NCI-H748 treated with DMSO at 0.1 percent for 48 hours (cell line): ENCODE results near the gene RARB.

Experiments used
- DNase-seq: peaks from one replicate; lab custom pipeline; 2025; lab: John Stamatoyannopoulos, UW

RARB gene

DNA sequence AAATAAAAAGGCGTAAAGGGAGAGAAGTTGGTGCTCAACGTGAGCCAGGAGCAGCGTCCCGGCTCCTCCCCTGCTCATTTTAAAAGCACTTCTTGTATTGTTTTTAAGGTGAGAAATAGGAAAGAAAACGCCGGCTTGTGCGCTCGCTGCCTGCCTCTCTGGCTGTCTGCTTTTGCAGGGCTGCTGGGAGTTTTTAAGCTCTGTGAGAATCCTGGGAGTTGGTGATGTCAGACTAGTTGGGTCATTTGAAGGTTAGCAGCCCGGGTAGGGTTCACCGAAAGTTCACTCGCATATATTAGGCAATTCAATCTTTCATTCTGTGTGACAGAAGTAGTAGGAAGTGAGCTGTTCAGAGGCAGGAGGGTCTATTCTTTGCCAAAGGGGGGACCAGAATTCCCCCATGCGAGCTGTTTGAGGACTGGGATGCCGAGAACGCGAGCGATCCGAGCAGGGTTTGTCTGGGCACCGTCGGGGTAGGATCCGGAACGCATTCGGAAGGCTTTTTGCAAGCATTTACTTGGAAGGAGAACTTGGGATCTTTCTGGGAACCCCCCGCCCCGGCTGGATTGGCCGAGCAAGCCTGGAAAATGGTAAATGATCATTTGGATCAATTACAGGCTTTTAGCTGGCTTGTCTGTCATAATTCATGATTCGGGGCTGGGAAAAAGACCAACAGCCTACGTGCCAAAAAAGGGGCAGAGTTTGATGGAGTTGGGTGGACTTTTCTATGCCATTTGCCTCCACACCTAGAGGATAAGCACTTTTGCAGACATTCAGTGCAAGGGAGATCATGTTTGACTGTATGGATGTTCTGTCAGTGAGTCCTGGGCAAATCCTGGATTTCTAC lies at the start of gene RARB:
Gene RARB (plus strand): TSS at position 322 of the 847 bp plus-strand sequence. CDS start 469 bp downstream, at position 791.
- peak; percentile 10 for DNase-seq

GRCh38 chr3:25378786-25379311 lies 49.2 kb upstream of the RARB start:
- DNase-seq = no peak

- no peak for DNase-seq
Measured at GRCh38 chr3:25380222-25380739, 47.8 kb upstream of the RARB start.

DNA sequence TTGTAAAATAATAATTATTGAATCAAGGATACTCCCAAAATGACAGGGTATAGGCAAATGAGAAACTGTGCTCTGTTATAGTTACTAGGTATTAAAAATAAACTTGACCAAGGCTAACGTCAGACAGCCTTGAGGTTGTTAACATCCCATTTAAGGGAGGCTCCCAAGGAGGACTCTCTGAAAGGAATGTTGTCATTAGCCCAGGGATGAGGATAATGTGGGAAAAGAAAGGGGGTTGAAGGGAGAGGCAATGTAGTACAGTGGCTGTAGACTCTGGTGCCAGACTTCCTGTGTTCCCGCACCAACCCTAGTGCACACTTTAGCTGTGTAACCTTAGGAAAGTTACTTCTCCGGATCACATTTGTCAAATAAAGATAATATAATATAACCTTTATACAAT lies 47.0 kb upstream of the RARB start:
- DNase-seq = no peak

- DNase-seq = no peak
Measured at GRCh38 chr3:25384471-25384870, 43.6 kb upstream of the RARB start.

DNA sequence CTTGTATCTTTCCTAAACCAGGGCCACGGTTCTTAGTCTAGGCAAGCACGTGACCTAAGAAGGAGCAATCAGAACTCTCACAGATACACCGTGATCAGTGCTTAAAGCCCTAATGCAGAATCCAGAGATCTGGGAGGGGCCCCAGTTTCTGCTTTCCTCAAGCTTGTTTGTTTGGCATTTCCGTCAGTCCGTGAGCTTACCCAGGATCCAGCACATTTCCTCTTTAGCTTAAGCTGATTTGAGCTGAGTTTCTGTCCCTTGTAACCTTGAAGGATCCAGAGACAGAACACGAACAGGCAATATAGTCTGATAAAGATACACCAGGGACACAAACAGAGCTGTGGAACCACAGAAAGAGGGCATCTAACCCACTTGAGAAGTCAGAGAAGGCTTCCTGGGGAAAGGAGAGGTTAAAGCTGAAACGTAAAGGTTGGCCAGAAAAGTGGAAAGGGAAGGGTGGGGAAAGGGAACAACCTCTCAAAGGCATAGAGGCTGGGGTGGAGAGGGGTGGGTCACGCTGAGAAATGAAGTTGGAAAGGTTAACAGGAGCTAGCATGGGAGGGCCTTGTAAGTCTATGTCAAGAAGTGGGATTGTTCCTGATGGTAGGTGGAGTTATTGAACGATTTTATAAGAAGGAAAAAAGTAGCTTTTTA lies 42.1 kb upstream of the RARB start:
- no peak for DNase-seq

GRCh38 chr3:25386686-25387255 lies 41.3 kb upstream of the RARB start:
- DNase-seq = no peak

- no peak for DNase-seq
Measured at GRCh38 chr3:25390605-25391004, 37.5 kb upstream of the RARB start.

- no peak for DNase-seq
Measured at GRCh38 chr3:25396251-25396650, 31.8 kb upstream of the RARB start.

DNA sequence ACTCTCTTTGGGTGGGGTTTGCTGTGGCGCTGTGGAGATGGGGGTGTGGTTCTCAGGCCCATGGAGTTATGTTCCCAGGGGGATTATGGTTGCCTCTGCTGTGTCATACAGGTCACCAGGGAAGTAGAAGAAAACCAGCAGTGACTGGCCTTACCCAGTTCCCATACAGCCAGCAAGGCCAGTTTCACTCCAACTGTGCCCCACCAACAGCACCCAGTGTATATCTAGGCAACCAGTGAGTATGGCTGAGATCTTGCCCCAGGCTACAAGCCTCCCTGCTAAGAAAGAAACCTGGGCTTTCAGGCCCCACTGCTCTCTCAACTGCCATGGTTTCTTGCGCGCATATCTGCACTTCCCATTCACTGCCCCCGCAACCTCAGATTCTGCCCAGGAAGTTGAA lies 31.4 kb upstream of the RARB start:
- no peak for DNase-seq

DNA sequence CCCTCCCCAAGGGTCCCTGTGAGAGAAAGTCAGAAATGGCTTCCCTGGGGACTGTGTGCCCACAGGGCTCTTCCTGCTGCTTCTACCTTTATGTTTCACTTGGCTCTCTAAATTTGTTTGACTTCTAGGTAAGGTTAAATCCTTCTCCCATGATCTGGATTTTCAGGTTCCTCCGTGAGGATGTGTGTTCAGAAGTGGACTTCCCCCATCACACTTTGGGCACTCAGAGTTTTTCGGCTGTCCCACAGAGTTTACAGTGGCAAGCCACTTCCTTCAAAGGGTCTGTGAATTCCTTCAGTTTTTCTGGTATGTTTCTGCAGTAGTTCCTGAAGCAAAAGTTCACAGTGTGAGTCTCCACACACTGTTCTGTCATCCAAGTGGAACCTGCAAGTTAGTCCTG lies 30.9 kb upstream of the RARB start:
- DNase-seq = no peak

DNA sequence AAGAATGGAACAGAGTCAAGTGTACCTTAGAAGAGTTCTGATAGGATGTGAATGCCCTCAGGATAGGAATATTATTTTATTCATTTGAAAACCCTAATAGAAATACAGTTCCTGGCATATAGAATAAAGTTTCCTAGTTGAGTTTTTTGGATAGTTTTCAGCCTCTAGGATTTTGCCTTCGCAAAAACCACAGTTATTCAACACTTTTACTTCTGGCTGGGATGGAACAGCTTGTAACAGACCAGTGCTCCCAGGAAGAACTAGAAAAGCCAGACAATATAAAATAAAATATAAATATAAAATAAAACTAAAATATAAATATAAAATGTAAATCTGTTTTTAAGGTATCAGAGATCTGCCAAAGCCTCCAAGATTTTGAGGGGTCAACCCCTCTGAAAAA lies 27.5 kb upstream of the RARB start:
- DNase-seq = no peak

DNA sequence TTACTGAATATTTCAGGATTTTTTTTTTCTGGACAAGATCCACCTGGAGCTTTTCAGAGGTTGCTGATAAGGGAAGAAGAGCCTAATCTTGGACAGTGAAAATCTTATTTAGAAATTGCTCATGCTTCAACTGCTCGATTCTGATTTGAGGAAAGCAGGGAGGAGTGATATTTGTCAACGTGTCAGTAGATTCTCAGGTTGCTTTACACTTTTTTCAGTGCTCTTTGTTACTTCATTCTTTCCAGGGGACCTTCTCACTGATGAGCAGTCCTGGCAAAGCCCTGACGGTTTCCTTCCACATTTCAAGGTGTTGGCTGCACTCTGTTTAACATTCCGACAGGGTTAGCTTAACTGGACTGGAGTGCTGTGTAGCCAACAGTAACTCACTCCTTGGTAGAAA lies 24.1 kb upstream of the RARB start:
- DNase-seq = no peak

- DNase-seq = no peak
Measured at GRCh38 chr3:25404569-25404968, 23.5 kb upstream of the RARB start.

DNA sequence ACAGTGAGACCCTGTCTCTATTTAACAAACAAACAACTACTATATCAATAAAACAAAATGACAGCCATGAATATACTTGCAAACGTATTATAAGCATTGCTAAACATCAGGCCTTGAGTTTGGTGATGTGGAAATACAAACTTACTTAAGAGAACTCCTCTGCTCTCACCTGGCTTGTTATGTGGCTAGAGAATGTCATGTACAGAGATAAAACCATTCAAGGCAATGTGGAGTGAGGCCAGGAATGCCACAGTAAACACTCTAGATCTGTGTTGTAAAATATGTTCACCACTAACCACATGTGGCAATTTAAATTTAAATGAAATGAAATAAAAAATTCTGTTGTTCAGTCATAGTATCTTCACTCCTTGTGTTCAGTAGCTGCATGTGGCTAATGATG lies 22.7 kb upstream of the RARB start:
- no peak for DNase-seq

DNA sequence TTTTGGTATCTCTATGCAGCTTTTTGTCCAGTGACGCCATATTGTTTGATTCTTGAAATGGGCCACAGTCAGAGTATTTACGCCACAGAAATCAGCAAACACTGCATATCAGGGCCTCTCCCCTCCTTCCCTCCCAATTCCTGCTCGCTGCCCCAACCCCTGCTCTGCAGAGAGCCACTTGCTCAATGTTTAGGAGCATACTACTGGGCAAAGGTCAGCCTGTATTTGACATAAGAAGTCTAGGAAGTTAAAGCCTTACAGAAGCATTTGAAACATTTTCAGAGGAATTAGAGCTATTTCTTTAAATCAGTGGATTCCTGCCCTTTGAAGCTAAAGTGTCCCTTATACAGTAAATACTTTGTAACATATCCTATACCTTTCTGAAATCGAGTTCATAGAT lies 17.4 kb upstream of the RARB start:
- DNase-seq = no peak

DNA sequence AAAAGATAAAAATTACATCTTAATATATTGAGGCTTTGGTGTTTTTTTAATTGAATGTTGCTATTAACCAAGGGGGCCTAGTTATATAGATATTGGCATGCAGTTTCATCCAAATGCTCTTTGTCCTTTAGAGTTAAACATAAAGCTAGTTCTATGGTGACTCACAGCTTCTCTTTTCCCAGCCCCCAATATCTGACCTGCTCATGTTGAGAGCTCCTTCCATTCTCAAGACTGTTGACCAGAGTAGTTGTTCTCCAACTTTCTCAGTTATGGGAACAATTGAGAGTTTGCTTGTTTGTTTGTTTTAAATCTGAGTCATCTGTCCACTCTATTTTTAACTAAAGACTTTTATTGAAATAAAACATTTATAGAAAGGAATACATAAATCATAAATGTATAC lies 15.8 kb upstream of the RARB start:
- DNase-seq = no peak

- no peak for DNase-seq
Measured at GRCh38 chr3:25416176-25416575, 11.9 kb upstream of the RARB start.

- DNase-seq = no peak
Measured at GRCh38 chr3:25418596-25418995, 9.5 kb upstream of the RARB start.

DNA sequence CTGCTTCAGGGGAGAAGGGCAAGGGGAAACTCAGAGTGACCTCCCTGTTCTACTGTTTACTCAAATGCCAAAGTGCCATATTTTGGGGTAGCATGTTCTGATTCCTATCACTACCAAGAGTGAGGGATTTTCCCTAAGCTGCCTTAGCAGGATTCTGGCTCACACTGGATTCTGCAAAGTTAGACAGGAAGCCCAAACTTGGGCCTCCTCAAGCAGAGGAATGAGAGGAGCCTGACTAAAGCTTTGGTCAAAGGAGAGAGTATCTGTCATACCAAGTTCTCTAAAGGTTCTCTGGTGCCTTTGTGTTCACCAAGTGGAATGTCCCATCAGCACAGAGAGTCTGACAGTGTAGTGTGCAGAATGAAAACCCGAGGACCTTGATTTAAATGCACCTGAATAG lies 8.8 kb upstream of the RARB start:
- DNase-seq = no peak

GRCh38 chr3:25420147-25420546 lies 7.9 kb upstream of the RARB start:
- DNase-seq = no peak

DNA sequence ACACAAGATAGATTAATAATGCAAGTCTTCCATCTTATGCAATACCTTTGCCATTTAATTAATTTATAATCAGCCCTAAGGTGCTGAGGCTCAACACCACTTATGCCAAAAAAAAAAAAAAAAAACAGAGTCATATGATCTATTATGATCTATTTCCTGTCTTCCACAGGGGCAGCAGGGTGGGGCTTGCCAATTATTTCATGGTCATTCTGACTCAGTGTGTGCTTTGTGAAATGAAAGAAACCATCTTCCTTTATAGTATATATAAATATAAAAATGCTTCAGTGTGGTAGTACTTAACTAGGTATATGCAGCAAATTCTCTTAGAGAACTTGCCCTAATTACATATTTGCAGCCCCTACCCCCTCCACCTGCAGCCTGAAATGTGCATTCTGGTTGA lies 7.2 kb upstream of the RARB start:
- DNase-seq = no peak

GRCh38 chr3:25421747-25422146 lies 6.3 kb upstream of the RARB start:
- DNase-seq = no peak
